Astrocyte (in vitro differentiated cells and primary cell): ENCODE measurements around the gene NOL8. TPM values are rescaled to one million over a fixed set of nuclear protein-coding genes. Genes with fewer than 3 reads are reported as not detected.
A peak's percentile ranks its signal among the peaks of the same experiment; 100 is the strongest.

Source experiments
- DNase-seq: peaks from one replicate; pipeline ENCODE4 v3.0.0-alpha.2; 2010; ENCODE audit warnings: low read depth
- FAIRE-seq: peaks from 2 replicates; lab custom pipeline; 2011; peaks lifted over from hg19 to GRCh38; lab: Jason Lieb, UNC
- H2AFZ ChIP-seq: 2 replicates; pipeline ENCODE4 v1.6.0; 2012; ENCODE audit warnings: low read depth, low read length, inconsistent platforms
- H3K27ac ChIP-seq: 2 replicates; pipeline ENCODE4 v1.5.1; 2011; ENCODE audit warnings: low read depth, low read length, inconsistent platforms
- H3K27me3 ChIP-seq: 2 replicates; pipeline ENCODE4 v1.6.0; 2011; ENCODE audit warnings: low read length, inconsistent platforms; ENCODE audit not compliant: insufficient read depth
- H3K36me3 ChIP-seq: 2 replicates; pipeline ENCODE4 v1.5.1; 2011; ENCODE audit warnings: low read length, inconsistent platforms; ENCODE audit not compliant: insufficient read depth
- H3K4me1 ChIP-seq: 2 replicates; pipeline ENCODE4 v1.5.1; 2011; ENCODE audit warnings: low read length, inconsistent platforms; ENCODE audit not compliant: insufficient read depth
- H3K4me2 ChIP-seq: 2 replicates; pipeline ENCODE4 v1.6.0; 2012; ENCODE audit warnings: low read length, inconsistent platforms
- H3K4me3 ChIP-seq: 2 replicates; pipeline ENCODE4 v1.5.1; 2011; ENCODE audit warnings: low read depth, mild to moderate bottlenecking, low read length, inconsistent platforms; ENCODE audit not compliant: insufficient read depth
- H3K79me2 ChIP-seq: 2 replicates; pipeline ENCODE4 v1.6.0; 2012; ENCODE audit warnings: mild to moderate bottlenecking, low read length, inconsistent platforms; ENCODE audit not compliant: insufficient read depth
- H3K9ac ChIP-seq: 2 replicates; pipeline ENCODE4 v1.6.0; 2012; ENCODE audit warnings: mild to moderate bottlenecking, low read length, inconsistent platforms
- H3K9me3 ChIP-seq: 2 replicates; pipeline ENCODE4 v1.5.1; 2012; ENCODE audit warnings: low read depth, mild to moderate bottlenecking, low read length, inconsistent platforms; ENCODE audit not compliant: insufficient read depth
- H4K20me1 ChIP-seq: 2 replicates; pipeline ENCODE4 v1.6.0; 2012; ENCODE audit warnings: low read length, inconsistent platforms; ENCODE audit not compliant: insufficient read depth
- H3K27ac Mint-ChIP-seq: one replicate; pipeline ENCODE4 v1.8.0; 2021; ENCODE audit warnings: mild to moderate bottlenecking, mixed read lengths; ENCODE audit not compliant: unreplicated experiment
- H3K27me3 Mint-ChIP-seq: one replicate; pipeline ENCODE4 v1.8.0; 2021; ENCODE audit warnings: low read depth, mixed read lengths; ENCODE audit not compliant: unreplicated experiment
- H3K36me3 Mint-ChIP-seq: one replicate; pipeline ENCODE4 v1.8.0; 2021; ENCODE audit warnings: low read depth, mixed read lengths; ENCODE audit not compliant: unreplicated experiment
- H3K4me1 Mint-ChIP-seq: one replicate; pipeline ENCODE4 v1.8.0; 2021; ENCODE audit warnings: low read depth, mixed read lengths; ENCODE audit not compliant: unreplicated experiment
- H3K4me3 Mint-ChIP-seq: one replicate; pipeline ENCODE4 v1.8.0; 2021; ENCODE audit warnings: mild to moderate bottlenecking, moderate library complexity, mixed read lengths; ENCODE audit not compliant: unreplicated experiment
- H3K9me3 Mint-ChIP-seq: one replicate; pipeline ENCODE4 v1.8.0; 2021; ENCODE audit warnings: mild to moderate bottlenecking, mixed read lengths; ENCODE audit not compliant: unreplicated experiment
- EZH2 ChIP-seq: IDR thresholded peaks from 2 replicates; pipeline ENCODE4 v1.6.1; 2012; ENCODE audit warnings: mild to moderate bottlenecking, low read length, inconsistent platforms; ENCODE audit not compliant: insufficient read depth
- total RNA-seq: library from RNA; stranded (reverse); gene quantifications from 2 replicates; pipeline ENCODE4 v1.2.1, GENCODE V29; 2021
- TF ChIP-seq, protein P1 (sequence below): IDR thresholded peaks from 2 replicates; pipeline ENCODE4 v1.5.1; 2011; ENCODE audit warnings: low read depth, mild to moderate bottlenecking, inconsistent platforms, low read length, moderate library complexity; ENCODE audit not compliant: insufficient read depth

NOL8 gene
- total RNA-seq, 1 donor from 2014 or later: 33.1 TPM

DNA sequence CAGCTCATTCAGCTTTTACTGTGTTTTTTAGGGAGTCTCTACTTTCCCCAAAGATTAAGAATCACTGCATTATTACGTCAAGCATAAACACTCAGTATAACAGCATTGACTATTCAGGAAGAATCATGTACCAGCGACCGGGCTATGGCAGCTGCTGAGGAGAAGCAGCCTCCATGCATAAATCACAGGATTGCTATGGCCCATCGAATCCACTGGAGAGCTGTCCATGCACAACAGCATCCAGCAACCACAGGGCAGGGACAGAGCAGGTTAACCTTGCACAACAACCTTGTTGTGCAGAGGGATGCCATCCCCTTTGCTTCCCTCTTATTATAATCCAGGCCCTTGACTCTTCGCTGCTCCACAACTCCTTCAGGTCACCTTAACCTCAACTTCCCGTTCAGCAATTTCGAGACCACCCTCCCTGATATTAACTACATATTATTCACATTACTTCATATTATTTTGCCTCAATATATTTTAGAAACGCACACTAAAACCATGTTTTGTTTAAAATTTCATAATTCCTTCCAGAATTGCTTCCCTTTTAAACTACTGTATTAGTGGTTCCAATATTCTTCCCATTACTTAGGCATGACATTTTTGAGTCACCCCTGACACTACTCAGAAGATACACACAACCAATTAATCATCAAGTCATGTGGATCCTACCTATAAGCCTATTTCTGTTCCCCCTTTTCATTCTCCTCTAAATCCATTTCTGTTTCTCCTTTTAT lies 32.6 kb downstream of the NOL8 start:
- H3K4me2 ChIP-seq: peak overlapping the region; percentile 79
- H3K27me3 ChIP-seq: no peaks in the 10 kb centered on the region
- peaks cover 8% of the 10 kb centered on the region for H3K36me3 Mint-ChIP-seq
- no peaks in the 10 kb centered on the region for H3K27me3 Mint-ChIP-seq
- peak overlapping the region; percentile 91 for H3K4me3 ChIP-seq
- FAIRE-seq (no peak), DNase-seq (no peak)
- H3K27ac Mint-ChIP-seq: peak overlapping the region; percentile 94
- TF ChIP-seq EZH2: no peak
- TF ChIP-seq, protein P1, sequence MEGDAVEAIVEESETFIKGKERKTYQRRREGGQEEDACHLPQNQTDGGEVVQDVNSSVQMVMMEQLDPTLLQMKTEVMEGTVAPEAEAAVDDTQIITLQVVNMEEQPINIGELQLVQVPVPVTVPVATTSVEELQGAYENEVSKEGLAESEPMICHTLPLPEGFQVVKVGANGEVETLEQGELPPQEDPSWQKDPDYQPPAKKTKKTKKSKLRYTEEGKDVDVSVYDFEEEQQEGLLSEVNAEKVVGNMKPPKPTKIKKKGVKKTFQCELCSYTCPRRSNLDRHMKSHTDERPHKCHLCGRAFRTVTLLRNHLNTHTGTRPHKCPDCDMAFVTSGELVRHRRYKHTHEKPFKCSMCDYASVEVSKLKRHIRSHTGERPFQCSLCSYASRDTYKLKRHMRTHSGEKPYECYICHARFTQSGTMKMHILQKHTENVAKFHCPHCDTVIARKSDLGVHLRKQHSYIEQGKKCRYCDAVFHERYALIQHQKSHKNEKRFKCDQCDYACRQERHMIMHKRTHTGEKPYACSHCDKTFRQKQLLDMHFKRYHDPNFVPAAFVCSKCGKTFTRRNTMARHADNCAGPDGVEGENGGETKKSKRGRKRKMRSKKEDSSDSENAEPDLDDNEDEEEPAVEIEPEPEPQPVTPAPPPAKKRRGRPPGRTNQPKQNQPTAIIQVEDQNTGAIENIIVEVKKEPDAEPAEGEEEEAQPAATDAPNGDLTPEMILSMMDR: no peak
- H3K4me1 Mint-ChIP-seq: peaks cover 27% of the 10 kb centered on the region
- peaks cover 20% of the 10 kb centered on the region for H3K36me3 ChIP-seq
- peak overlapping the region; percentile 85 for H3K9ac ChIP-seq
- peak overlapping the region; percentile 93 for H3K4me3 Mint-ChIP-seq
- no peaks in the 10 kb centered on the region for H3K9me3 ChIP-seq
- no peak overlapping the region for H2AFZ ChIP-seq
- H3K4me1 ChIP-seq: peaks cover 19% of the 10 kb centered on the region
- H3K79me2 ChIP-seq: peaks cover 60% of the 10 kb centered on the region
- H3K27ac ChIP-seq: peak overlapping the region; percentile 84
- peaks cover 27% of the 10 kb centered on the region for H4K20me1 ChIP-seq
- no peaks in the 10 kb centered on the region for H3K9me3 Mint-ChIP-seq

DNA sequence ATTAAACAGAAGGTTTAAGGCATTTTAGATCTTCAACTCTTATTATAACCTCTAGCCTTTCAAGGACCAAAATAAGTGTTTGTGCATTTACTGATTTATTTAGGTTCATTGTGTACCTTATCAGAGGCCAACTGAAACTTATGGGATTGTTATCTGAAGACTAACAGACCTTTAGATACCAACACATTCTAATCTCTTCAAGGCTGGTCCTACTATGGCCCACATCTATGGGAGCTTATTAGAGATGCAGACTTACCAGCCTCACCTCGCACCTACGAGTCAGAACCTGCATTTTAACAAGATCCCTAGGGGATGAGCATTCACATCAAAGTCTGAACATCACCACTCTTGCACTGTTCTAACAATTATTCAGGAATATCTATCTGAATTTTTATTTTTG lies 33.6 kb downstream of the NOL8 start:
- no peaks in the 10 kb centered on the region for H3K9me3 Mint-ChIP-seq
- peaks cover 27% of the 10 kb centered on the region for H3K4me1 Mint-ChIP-seq
- Histone ChIP-seq H3K4me1 (peaks cover 19% of the 10 kb centered on the region), H4K20me1 (peaks cover 31% of the 10 kb centered on the region), H3K9me3 (no peaks in the 10 kb centered on the region), H3K79me2 (peaks cover 69% of the 10 kb centered on the region), H3K27me3 (no peaks in the 10 kb centered on the region), H3K4me2 (peak overlapping the region; percentile 79), H2AFZ (no peak overlapping the region), H3K9ac (no peak overlapping the region), H3K36me3 (peaks cover 28% of the 10 kb centered on the region), H3K27ac (no peak overlapping the region), H3K4me3 (peak overlapping the region; percentile 91)
- no peak overlapping the region for H3K27ac Mint-ChIP-seq
- H3K27me3 Mint-ChIP-seq: no peaks in the 10 kb centered on the region
- no peak for DNase-seq
- peaks cover 8% of the 10 kb centered on the region for H3K36me3 Mint-ChIP-seq
- peak overlapping the region; percentile 93 for H3K4me3 Mint-ChIP-seq
- no peak for FAIRE-seq
- TF ChIP-seq EZH2: no peak
- TF ChIP-seq, protein P1: no peak
